PFSK-1 (cell line): ENCODE data around the gene CAPNS2. TPM values are rescaled to one million over a fixed set of nuclear protein-coding genes. Genes with fewer than 3 reads are reported as not detected.

ENCODE experiments used
- FOXP2 ChIP-seq: optimal IDR thresholded peaks from 2 replicates; pipeline ENCODE3; 2011; ENCODE audit warnings: borderline replicate concordance, control low read depth, inconsistent platforms; ENCODE audit not compliant: insufficient read depth; ENCODE audit errors: extremely low read length, extremely low read depth
- POLR2AphosphoS5 ChIP-seq: IDR thresholded peaks from 2 replicates; pipeline ENCODE4 v1.6.1; 2012; ENCODE audit warnings: low read depth, mild to moderate bottlenecking, control low read depth, low read length, moderate library complexity
- REST ChIP-seq, 2 experiments: IDR thresholded peaks; 2 replicates each; pipeline versions ENCODE4 v1.6.1 to v1.8.0; 2011 to 2012; ENCODE audit warnings: low read depth in 2 of 2, low read length in 2 of 2, control low read depth in 1 of 2, inconsistent platforms in 1 of 2, mild to moderate bottlenecking in 1 of 2, moderate library complexity in 1 of 2; ENCODE audit not compliant: insufficient read depth in 1 of 2
- SIN3A ChIP-seq: IDR thresholded peaks from 2 replicates; pipeline ENCODE4 v1.6.1; 2012; ENCODE audit warnings: mild to moderate bottlenecking, low read length, moderate library complexity, borderline replicate concordance; ENCODE audit not compliant: insufficient read depth
- TAF1 ChIP-seq: IDR thresholded peaks from 2 replicates; pipeline ENCODE4 v1.6.1; 2012; ENCODE audit warnings: low read length, control low read depth, borderline replicate concordance; ENCODE audit not compliant: insufficient read depth
- polyA plus RNA-seq: library from polyadenylated mRNA; unstranded; fragments of >200 nt; gene quantifications from one replicate; pipeline ENCODE4 v1.2.1, GENCODE V29; 2012; ENCODE audit warnings: low read depth, missing spikeins; ENCODE audit not compliant: insufficient read length

CAPNS2 gene
- not detected for polyA plus RNA-seq

- no peak for TF ChIP-seq REST (IDR thresholded peaks at IDR 0.05; ENCODE audit: insufficient read depth in 1 of 2, low read depth in 2 of 2, low read length in 2 of 2)
Observed at GRCh38 chr16:55566432-55567175, at the start of gene CAPNS2. Gene CAPNS2, plus strand, starts transcription at chr16:55566684. Its CDS starts 73 bp downstream, at chr16:55566757.

- TF ChIP-seq POLR2AphosphoS5 (no peak), SIN3A (no peak), FOXP2 (no peak), TAF1 (no peak), REST (IDR thresholded peaks at IDR 0.05; ENCODE audit: insufficient read depth in 1 of 2, low read depth in 2 of 2, low read length in 2 of 2) (no peak)
Observed at GRCh38 chr16:55521792-55522191, 44.7 kb upstream of the CAPNS2 start.

- no peak for TF ChIP-seq POLR2AphosphoS5
- TF ChIP-seq SIN3A: no peak
- no peak for TF ChIP-seq TAF1
- TF ChIP-seq REST (IDR thresholded peaks at IDR 0.05; ENCODE audit: insufficient read depth in 1 of 2, low read depth in 2 of 2, low read length in 2 of 2): no peak
- no peak for TF ChIP-seq FOXP2
Observed at GRCh38 chr16:55526441-55526840, 40.0 kb upstream of the CAPNS2 start.

- TF ChIP-seq REST (IDR thresholded peaks at IDR 0.05; ENCODE audit: insufficient read depth in 1 of 2, low read depth in 2 of 2, low read length in 2 of 2) (no peak), TAF1 (no peak)
Observed at GRCh38 chr16:55527885-55528284, 38.6 kb upstream of the CAPNS2 start.

GRCh38 chr16:55529018-55529417 is 37.5 kb upstream of the CAPNS2 start:
- no peak for TF ChIP-seq POLR2AphosphoS5
- TF ChIP-seq TAF1: no peak
- TF ChIP-seq FOXP2: no peak
- TF ChIP-seq SIN3A: no peak
- TF ChIP-seq REST (IDR thresholded peaks at IDR 0.05; ENCODE audit: insufficient read depth in 1 of 2, low read depth in 2 of 2, low read length in 2 of 2): no peak
